Right lobe of liver (tissue), 4 donors: ENCODE results near the gene ARIH2.

Experiments used
- POLR2A ChIP-seq: fragments of 450-650 bp; IDR thresholded peaks from one replicate; pipeline ENCODE4 v1.6.1; 2017; ENCODE audit warnings: antibody characterized with exemption, mild to moderate bottlenecking
- TF ChIP-seq, protein P1 (sequence below), 4 donors: fragments of 200-600 bp in 3 of 4; fragments of 450-650 bp in 1 of 4; IDR thresholded peaks; one replicate each; pipeline versions ENCODE4 v1.5.1 to v1.8.0; 2016 to 2022; ENCODE audit warnings: antibody characterized with exemption in 4 of 4, mild to moderate bottlenecking in 2 of 4
- donor health status: DM: no; HTN: no; CAD: no.
- donor health status: DM: no; HTN: no; CAD: no.
- donor health status: DM: no; HTN: yes; CAD: no.

DNA sequence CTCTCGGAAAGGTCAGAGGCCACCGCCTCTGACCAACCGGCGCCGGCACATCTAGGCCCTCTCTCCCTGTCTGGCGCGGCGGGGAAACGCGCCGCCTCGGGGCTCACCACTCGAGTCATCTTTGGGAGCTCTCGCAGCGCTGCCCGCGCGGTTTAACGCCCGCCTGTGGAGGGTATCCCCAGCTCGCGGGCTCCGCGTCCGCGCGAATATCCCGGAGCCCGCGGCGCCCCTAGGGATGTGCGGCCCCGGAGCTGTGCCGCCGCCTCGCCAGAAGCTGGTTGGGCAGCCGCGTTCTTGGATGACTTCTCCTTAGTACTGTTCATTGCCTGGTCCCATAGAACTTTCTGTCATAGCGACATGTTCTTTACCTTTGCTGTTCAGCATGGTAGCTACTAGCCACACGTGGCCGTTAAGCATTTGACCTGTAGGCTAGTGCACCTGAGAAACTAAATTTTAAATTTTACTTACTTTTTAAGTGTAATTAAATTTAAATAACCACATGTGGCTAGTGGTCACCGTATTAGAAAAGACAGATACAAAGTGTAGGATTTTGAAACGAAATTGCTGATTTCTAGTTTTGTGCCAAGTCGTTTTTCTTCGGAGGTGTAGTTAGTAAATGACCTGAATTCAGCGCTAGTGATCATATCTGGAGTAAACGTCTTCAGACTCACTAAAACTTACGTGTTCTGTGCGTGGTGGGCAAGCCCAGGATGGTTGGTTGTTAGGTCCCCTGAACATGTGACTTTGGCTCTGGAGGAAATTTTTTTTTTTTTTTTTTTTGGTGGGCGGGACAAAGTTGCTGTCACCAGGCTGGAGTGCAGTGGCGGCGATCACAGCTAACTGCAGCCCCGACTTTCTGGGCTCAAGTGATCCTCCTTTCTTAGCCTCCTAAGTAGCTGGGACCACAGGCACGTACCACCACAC is 835 bp downstream of the ARIH2 start:
- TF ChIP-seq, protein P1, sequence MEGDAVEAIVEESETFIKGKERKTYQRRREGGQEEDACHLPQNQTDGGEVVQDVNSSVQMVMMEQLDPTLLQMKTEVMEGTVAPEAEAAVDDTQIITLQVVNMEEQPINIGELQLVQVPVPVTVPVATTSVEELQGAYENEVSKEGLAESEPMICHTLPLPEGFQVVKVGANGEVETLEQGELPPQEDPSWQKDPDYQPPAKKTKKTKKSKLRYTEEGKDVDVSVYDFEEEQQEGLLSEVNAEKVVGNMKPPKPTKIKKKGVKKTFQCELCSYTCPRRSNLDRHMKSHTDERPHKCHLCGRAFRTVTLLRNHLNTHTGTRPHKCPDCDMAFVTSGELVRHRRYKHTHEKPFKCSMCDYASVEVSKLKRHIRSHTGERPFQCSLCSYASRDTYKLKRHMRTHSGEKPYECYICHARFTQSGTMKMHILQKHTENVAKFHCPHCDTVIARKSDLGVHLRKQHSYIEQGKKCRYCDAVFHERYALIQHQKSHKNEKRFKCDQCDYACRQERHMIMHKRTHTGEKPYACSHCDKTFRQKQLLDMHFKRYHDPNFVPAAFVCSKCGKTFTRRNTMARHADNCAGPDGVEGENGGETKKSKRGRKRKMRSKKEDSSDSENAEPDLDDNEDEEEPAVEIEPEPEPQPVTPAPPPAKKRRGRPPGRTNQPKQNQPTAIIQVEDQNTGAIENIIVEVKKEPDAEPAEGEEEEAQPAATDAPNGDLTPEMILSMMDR (IDR thresholded peaks at IDR 0.05), result no peak
- no peak for TF ChIP-seq POLR2A
